DMS79 (cell line): ENCODE results near the gene GJB2.
"Not testable (repeated sequence)": the region's sequence is repeated elsewhere in the genome, so short reads cannot be mapped to it uniquely, and the experiment has no call there.

Experiments used
- DNase-seq: peaks from one replicate; lab custom pipeline; 2025; lab: John Stamatoyannopoulos, UW

Gene GJB2

DNA sequence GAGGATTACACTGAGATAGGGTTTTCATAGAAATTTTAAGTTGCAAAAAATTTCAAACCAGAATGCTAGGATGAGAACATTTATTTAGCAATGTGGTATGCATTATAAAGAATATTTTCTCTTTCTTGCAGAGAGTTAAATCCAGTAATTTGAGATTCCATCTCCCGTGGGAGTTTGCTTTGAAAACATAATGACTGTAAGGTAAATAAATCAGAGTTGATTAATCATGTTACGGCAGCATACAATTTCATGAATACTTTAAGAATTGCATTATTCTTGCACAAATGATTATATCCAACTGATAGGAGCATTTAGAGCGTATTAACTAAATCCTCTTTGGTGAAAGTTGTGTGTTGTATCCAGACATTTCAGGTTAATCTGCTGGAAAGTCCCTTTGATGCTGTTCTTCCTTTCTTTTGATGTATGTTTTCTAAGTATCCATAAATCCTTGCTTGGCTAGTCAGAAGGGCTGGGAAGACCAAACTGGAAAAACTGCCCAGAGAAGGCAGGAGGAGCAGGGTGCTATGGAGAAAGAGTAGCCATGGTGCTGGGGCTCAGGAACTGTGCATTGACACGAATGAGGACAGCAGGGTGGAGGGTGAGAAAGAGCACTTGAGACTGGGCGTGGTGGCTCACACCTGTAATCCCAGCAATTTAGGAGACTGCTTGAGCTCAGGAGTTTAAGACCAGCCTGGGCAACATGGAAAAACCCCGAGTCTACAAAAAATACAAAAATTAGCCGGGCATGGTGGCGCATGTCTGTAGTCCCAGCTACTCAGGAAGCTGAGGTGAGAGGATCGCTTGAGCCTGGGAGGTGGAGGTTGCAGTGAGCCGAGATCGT is 27.1 kb downstream of the GJB2 start:
- DNase-seq = no peak

DNA sequence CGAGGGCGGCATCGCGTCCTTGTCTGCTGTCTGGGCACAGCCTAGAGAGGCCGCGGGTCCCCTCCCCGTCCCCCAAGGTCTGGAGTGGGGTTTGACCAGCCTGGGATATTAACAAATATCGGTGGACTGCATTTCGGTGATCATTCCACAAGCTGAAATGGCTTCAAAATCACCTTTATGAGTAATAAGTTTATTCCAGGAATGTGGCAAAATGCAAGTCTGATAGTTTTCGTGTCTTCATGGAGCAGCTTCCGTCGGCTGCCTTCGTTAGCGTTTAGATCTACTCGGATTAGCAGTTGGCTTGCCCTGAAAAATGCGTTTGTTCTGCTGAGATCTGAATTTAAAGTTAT is 30.8 kb downstream of the GJB2 start:
- no peak for DNase-seq

DNA sequence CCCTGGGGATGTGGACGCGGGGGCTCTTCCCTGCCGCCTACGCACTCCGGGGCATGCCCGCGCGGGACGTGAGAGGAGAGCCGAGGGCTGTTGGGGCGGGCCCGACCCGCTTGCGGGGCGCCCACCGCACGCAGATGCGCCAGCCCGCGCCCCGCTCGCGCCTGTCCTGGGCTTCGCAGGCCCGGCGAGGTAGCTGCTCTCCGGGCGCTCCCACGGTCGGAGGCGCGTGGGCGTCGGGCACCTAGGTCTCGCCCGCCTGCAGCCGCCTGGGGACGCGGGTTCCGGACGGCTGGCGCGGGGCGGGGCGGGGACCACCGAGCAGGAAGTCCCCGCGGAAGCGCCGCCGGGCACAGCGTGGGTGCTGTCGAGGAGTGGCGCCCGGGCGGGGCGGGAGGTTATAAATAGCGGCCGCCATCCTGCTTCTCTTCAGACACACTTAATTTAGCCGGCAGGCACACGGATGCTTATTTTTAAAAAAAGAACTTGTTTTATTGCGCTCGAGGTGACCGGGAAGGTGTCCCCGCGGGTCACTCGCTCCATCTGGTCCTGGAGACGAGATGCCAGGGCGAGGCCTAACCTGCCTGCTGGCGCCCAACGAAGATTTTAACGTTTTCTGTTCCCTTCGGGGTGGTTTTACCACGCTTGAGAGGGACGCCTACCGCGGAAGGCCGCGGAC is 31.3 kb downstream of the GJB2 start:
- DNase-seq = no peak

DNA sequence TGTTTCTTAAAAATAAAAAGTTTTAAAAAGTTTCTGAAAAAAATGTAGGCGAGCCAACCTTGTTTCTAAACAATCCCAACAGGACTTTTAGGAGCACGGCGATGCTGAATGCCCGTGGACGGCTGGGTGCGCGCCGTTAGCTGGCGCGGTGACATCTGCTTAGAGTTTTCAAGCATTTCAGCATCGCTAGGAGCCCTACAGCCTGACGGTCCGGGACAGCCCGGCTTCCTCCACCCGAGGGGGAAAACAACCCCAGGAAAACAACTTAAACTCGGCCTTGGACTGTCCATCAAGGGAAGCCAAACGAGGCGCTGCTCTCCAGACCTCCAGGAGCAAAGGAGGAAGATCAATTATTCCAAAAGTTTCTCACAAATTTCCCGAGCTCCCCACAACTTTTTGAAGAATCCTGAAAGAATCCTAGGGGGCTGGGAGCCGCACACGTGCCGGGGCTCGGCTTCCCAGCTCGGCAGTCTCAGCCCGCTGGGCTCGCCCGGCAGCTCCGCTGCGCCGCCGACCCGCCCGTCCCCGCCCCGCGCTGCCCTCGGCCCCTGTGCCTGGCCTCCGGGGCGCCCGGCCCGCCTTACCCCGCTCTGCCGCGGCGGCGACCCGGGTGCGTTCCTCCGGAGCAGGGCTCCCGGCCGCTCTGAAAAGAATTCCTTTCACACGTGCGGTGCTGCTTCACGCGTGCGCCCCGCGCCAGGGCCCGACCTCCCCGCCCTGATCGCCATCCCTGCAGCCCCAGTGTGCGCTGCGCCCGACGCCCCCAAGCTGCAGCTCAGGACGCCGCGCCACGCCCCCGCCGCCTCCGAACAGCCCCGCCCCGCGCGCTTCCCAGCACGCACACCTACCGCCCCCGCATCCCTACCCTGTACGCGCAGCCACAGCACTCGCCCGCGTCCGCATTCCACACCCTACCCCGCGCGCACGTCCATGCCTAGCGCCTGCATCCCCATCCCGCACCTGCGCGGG is 32.1 kb downstream of the GJB2 start, which contains the start of gene GJA3:
Gene GJA3, minus strand, starts transcription at position 747 of the 969 bp plus-strand sequence. CDS start 17,764 bp downstream, outside the sequence.
- DNase-seq = no peak

DNA sequence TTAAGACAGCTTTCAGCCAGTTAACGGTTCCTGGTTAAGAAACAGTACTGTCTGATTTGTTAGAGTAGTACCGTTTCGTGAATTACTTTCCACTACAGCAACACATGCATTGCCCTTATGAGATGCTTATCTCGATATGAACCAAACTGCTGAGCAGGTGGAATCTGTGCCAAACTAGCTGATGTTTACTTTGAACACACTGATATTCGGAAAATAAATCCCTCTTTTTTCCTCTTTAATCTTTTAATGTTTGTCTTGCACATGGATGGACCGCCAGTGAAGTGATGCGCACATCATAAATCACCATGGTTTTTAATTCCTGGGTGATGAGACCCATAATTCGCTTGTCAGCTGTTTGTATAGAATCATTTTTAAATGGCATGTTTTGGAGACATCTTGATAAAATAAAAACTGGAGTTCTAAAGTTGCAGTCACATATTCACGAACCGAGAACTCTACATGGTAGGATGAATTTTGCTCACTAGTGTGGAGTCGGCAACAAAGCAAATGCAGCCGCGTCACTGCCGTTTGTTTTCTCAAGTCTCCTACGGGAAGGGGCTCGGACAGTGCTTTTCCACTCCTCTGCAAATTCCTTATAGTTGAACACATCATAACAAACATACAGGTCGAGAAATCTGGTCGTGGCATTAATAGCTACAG is 33.0 kb downstream of the GJB2 start:
- no peak for DNase-seq

DNA sequence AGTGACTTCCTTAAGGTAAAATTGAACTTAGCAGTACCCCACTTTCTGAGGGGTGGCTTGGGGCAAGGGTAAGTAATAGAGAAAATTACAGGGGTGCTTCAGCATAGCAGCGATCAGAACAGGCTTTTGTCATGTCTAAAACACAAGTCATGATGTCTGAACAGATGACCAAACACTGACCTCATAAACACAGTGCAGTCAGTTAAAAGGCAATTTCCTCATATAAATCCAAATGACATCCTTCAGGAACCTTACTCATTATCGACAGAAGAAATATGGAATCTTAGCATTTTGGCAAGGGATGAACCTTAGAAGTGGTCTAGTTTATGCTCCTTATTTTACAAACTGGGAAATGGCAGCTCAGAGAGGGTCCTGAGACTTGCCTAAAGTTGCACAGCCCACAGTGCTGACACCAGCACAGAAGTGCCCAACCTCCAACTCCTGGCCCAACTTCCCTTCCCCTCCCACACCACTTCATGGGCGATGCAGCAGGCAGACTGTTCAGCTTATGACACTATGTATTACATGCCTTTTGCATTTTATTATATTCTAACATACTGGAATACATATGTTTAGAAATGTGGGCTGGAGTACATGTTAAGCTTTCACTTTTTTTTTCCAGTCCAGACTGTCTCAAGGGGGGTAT is 35.5 kb downstream of the GJB2 start:
- DNase-seq = no peak

DNA sequence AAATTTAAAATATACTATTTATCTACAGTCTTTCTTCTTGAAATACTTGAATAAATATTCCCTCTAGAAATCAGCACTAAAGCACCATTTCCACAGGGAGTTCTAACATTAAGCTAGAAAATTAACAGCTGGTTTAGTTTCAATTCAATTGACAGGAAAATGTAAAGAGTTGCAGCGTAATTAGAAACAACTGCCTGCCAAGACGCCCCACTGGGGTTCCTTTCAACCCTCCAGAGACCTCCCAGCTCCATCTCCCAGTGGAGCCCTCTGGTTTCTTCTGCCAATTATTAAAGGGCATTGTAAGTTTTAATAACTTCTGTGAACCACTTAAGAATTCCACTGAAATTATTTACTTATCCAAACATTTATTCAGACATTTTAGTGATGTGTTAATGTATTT is 36.0 kb downstream of the GJB2 start:
- no peak for DNase-seq

DNA sequence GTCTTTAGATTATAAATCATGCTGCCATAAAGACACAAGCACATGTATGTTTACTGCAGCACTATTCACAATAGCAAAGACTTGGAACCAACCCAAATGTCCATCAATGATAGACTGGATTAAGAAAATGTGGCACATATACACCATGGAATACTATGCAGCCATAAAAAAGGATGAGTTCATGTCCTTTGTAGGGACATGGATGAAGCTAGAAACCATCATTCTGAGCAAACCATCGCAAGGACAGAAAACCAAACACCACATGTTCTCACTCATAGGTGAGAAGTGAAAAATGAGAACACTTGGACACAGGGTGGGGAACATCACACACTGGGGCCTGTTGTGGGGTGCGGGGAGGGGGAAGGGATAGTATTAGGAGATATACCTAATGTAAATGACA is 39.4 kb downstream of the GJB2 start:
- DNase-seq = not testable (repeated sequence)

DNA sequence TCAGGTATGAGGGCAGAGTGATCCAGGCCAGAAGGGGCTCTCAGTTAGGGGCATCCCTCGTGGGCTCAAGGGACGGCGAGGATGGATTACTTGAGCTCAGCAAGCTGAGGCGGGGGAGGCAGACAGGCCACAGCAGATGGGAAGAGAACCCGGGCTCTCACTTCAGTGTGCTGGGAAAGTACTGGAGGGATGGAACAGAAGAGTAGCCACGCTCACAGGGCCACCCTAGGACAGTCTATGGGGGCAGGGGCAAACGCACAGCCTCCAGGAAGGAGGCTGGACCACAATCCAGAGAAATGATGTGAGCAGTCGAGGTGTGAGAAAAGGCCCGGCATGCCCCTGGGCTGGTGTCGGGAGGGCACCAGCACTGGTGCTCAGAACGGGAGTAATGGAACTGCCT is 41.1 kb downstream of the GJB2 start:
- no peak for DNase-seq

DNA sequence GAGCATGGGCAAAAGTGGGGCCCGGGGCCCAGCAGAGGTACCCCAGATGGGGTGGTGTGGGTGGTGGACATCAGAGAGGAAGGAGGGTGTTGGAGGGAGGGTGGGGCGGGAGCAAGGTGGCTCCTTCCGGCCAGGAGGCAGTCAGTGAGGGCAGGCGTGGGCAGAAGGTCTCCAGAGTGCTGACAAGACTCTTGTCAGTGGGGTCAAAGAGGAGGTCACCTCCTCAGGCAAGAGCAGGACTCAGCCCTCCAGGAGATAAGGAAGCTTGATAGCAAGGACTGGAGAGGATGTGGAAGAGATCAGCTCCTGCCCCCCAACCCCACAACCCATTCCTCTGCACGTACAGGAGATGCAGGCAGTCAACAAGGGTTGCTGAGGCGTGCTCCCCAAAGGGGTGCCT is 41.7 kb downstream of the GJB2 start:
- DNase-seq = no peak

DNA sequence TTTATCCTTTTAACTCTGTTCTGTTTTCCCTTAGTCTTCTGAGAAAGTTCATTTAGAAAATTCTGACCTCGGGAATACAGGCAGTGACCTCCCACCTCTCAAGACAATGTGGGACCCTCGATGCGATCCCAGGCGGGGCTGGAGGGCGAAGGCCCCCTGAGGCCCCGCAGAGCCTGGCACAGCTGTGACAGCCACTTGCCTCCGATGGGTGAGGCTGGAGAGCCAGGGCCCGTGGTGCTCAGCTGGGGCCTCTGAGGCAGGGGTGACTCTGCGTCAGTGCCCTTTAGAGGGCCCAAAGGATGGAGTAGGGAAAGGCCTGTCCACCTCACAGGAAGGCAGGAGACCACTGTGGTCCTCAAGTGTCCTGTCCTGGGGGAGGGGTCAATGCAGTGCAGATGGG is 42.2 kb downstream of the GJB2 start:
- no peak for DNase-seq

DNA sequence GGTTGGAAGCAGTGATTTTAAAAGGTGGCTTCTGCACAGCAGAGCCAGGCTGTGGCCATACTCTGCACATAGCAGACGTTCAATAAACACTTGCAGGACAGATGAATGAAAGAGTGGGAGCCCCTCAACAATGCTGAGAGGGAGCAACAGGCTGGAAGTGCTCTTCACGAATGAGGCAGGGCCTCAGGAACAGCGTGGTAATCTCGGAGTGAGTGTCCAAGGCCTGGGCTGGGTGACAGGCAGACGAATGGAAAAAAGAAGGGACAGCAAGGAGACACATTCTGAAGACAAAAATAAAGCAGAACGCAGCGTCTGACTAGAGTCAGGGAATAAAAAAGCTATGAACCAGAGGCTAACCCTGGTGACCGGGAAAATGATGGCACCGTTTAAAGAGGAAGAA is 43.0 kb downstream of the GJB2 start:
- DNase-seq = no peak

DNA sequence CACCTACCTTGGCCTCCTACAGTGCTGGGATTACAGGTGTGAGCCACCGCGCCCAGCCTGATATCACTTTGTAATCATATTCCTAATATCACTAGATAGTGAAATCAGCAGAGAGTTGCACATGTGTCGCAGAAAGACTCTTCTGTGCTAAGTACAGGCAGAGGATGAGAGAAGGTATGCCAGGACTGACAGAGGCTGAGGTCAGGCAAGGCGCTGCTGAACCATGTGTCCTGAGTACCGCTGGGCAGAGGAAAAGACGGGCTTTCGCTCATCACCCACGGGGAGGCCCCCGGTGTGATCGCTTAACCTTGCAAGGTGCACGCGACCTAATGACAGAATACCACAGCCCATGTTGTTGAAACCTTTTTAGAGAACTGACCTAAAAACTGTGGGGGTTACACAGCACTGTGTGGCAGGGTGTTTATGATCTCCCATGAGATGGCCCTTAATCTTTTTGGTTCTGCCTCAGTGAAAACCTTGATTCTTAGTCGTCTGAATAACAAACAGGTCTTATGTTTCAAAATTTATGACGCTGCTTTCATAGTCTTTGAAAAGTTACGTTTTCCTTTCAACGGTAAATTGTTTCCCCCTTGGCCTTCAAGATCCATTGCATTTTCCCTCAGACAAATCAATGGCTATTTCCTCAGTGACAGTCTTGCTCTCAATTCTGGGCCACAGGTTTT is 44.1 kb downstream of the GJB2 start:
- no peak for DNase-seq

DNA sequence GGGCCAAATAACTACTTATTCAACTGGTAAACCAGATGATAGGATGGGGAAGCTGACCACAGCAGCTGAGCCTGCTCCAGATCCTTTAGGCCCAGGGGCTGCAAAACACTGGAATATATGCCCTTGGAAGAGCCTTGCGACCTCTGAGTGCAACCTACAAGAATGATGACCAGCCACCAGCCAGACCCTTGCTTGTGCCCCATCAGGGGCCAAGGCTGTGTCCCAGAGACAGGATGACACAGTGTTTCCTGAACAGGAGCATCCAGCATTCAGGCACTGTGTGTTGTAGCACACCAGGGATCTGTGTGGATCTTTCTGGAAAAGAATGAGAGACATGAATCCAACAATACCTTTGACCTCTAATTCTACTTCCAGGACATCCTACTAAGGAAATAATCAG is 46.4 kb downstream of the GJB2 start:
- no peak for DNase-seq

DNA sequence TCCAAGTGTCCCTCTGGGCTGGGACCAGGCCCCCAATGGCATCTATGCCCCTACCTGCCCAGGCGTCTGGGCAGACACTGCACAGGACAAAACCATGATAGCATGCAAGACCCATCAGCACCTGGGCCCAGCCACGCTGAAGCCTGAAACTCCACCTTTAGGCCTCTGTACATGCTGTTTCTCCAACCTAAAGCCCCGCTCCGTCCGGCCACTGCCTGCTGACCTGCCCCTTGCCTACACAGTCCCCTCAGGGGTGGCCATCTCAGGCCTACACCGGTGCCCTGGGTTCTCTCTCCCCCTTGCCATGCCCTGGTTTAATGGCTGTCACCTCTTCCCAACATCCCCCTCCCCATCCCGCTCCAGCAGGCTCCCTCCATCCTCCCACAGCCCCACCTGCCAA is 47.2 kb downstream of the GJB2 start:
- DNase-seq = no peak

DNA sequence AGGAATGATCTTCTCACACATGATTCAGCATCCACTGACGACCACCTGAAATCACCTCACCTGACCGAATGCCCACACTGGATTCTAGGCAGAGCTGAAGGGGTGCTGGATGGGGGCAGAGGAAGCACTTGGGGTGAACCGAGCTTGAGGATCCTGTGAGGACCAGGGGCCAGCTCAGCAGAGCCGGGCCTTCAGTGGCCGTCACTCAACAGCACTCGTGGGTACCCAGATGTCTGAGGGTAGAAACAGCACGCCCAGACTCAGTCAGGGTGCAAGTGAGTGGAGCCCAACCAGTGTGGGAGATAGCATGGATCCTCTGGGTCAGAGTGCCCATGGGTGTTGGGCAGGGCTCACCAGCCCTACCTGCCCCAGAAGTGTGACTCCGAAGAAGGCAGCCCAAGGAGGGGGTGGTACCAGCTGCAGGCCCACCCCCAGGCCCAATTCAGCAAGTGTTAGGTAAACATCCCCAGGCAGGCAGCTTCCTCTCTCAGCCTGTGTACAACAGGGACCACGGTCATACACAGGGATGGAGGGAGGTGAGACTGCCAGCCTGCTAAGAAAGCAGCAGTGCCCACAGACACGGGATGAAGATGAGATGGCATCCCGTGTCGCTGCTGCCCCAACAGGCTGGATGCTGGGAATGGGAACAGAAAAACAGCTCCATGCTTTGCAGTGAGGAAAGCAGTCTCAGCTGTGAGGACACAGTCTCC is 48.4 kb downstream of the GJB2 start:
- DNase-seq = no peak

DNA sequence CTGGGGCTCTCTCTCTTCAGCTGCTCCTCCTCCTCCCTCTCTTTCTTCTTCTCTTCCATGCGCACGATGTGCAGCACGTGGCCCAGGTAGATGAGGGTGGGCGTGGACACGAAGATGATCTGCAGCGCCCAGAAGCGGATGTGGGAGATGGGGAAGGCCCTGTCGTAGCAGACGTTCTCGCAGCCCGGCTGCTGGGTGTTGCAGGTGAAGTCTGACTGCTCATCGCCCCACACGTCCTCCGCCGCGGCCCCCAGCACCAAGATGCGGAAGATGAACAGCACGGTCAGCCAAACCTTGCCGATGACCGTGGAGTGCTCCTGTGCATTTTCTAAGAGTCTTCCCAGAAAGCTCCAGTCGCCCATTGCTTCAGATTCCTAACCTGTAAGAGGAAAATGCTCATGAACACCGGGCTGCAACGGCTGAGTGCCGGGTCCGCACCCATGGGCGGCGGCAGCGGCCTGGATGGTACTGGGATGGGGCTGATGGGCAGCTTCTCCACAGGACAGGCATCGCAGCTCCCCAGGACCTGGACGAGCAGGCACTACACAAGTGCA is 49.7 kb downstream of the GJB2 start:
- no peak for DNase-seq

DNA sequence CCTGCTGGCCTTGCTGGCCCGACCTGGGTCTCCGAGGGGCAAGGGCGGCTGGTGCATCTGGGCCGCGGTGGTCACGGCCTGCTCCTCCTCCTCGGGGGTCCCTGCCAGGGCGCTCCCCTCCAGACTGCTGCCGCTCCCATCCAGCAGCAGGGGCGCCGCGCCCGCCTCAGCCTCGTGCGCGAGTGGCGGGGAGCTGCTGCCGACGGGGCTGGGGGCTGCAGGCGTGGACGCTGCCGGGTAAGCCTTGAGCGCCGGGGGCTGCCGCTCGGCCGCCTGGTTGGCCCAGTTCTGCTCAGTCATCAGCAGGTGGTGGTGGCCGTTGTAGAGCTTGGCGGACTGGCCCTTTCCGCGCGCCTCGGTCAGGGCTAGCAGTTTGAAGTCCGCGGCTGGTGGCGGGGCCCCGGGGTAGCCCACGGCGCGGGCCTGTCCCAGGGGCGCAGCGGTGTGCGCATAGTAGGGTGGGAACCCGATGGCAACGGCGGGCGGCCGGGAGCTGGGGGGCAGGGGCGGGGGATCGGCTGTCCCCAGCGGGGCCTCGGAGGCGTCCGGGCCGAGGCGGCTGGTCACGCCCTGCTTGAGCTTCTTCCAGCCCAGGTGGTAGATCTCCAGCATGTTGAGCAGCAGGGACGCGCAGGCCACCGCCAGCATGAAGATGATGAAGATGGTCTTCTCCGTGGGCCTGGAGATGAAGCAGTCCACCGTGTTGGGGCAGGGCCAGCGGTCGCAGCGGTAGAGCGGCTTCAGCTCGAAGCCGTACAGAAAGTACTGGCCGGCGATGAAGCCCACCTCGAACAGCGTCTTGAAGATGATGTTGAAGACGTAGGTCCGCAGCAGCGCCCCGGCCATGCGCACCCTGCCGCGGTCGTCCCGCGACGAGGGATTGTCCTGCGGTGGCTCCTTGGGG is 50.5 kb downstream of the GJB2 start:
- DNase-seq = no peak
